Panc1 (cell line): ENCODE measurements around the gene INPP5D. TPM values are rescaled to one million over a fixed set of nuclear protein-coding genes. Genes with fewer than 3 reads are reported as not detected.

Source experiments
- ATAC-seq: fragments of 200-7000 bp; cut with Tn5 transposase; 2 replicates; pipeline ENCODE4 v1.9.1; 2020; ENCODE audit warnings: mild to moderate bottlenecking, moderate library complexity
- BruUV-seq: library from RNA; stranded (reverse); fragments of 400-500 nt; replicated peaks from 2 replicates; lab custom pipeline; 2021; lab: Mats Ljungman, UMichigan
- CTCF ChIA-PET: fragments of 300-600 bp; sonication (Branson Sonifier 250); formaldehyde crosslinking; loops from one replicate; lab custom pipeline; 2022; ENCODE audit warnings: antibody characterized with exemption; lab: Charles Lee
- POLR2A ChIA-PET: fragments of 300-600 bp; sonication (Branson Sonifier 250); formaldehyde crosslinking; loops from one replicate; lab custom pipeline; 2022; ENCODE audit warnings: antibody characterized with exemption; lab: Charles Lee
- DNase-seq: peaks from one replicate; pipeline ENCODE4 v3.0.0-alpha.2; 2010; ENCODE audit warnings: low read depth, low spot score
- H3K27ac ChIP-seq: 2 replicates; pipeline ENCODE4 v1.5.1; 2011; ENCODE audit warnings: mild to moderate bottlenecking, low read length, inconsistent platforms
- H3K27me3 ChIP-seq: fragments of 200-500 bp; sonication (Bioruptor generic); 2 replicates; pipeline ENCODE4 v1.6.0; 2014; ENCODE audit warnings: low read length, inconsistent platforms; ENCODE audit not compliant: control insufficient read depth, insufficient read depth
- H3K36me3 ChIP-seq: fragments of 200-500 bp; sonication (Bioruptor generic); 2 replicates; pipeline ENCODE4 v1.5.1; 2014; ENCODE audit warnings: inconsistent platforms, mild to moderate bottlenecking, low read length, moderate library complexity; ENCODE audit not compliant: control insufficient read depth, insufficient read depth
- H3K4me1 ChIP-seq: 2 replicates; pipeline ENCODE4 v1.5.1; 2011; ENCODE audit warnings: inconsistent platforms, mild to moderate bottlenecking, low read length, moderate library complexity; ENCODE audit not compliant: control insufficient read depth, insufficient read depth
- H3K4me3 ChIP-seq, 2 experiments: 2 replicates each; pipeline ENCODE4 v1.5.1; 2011 to 2012; ENCODE audit warnings: low read depth in 2 of 2, low read length in 2 of 2, mild to moderate bottlenecking in 2 of 2, inconsistent platforms in 1 of 2, moderate library complexity in 1 of 2
- H3K9me3 ChIP-seq: fragments of 200-500 bp; sonication (Bioruptor generic); 2 replicates; pipeline ENCODE4 v1.5.1; 2014; ENCODE audit warnings: low read depth, mild to moderate bottlenecking, inconsistent platforms, low read length, moderate library complexity; ENCODE audit not compliant: control insufficient read depth, insufficient read depth
- CTCF ChIP-seq: fragments of 450-650 bp; IDR thresholded peaks from 2 replicates; pipeline ENCODE4 v1.5.1; 2017; ENCODE audit warnings: mild to moderate bottlenecking
- POLR2AphosphoS5 ChIP-seq: IDR thresholded peaks from 2 replicates; pipeline ENCODE4 v1.6.1; 2012; ENCODE audit warnings: mild to moderate bottlenecking, low read depth, low read length, moderate library complexity
- REST ChIP-seq, 2 experiments: IDR thresholded peaks; 2 replicates each; pipeline ENCODE4 v1.6.1; 2011 to 2012; ENCODE audit warnings: low read depth in 2 of 2, control low read depth in 1 of 2, low read length in 1 of 2, mild to moderate bottlenecking in 1 of 2, moderate library complexity in 1 of 2; ENCODE audit not compliant: insufficient read depth in 1 of 2
- SIN3A ChIP-seq: IDR thresholded peaks from 2 replicates; pipeline ENCODE4 v1.6.1; 2012; ENCODE audit warnings: low read depth, mild to moderate bottlenecking, low read length, moderate library complexity, borderline replicate concordance; ENCODE audit not compliant: insufficient read depth
- TCF7L2 ChIP-seq: IDR thresholded peaks from 2 replicates; pipeline ENCODE4 v1.6.1; 2011; ENCODE audit warnings: mild to moderate bottlenecking, low read depth, low read length, inconsistent platforms
- in situ Hi-C: cut with HindIII; loops from 2 replicates; pipeline ENCODE4 v1.10.0; 2016; ENCODE audit warnings: low sequenced_read_pairs, low pct_unique_long_range_greater_than_20kb
- intact Hi-C: fragments of 100-400 bp; cut with micrococcal nuclease; formaldehyde crosslinking; loops from one replicate; pipeline ENCODE4 v1.10.0; 2022; ENCODE audit not compliant: unreplicated experiment
- total RNA-seq: library from RNA; stranded (reverse); gene quantifications from one replicate; pipeline ENCODE4 v1.2.1, GENCODE V29; 2021; ENCODE audit not compliant: unreplicated experiment

Gene INPP5D
- total RNA-seq, 1 experiment from 2014 or later = 0.39 TPM

GRCh38 chr2:233233618-233234230 is 173.6 kb downstream of the INPP5D start:
- H3K9me3 ChIP-seq = no peaks in the 10 kb centered on the region
- no peak for ATAC-seq
- ChIA-PET POLR2A (interaction anchor here (0.6 kb wide), 1 partner anchor 356 kb away, joined by 3 read pairs; no protein-coding TSS in a partner anchor), CTCF (interaction anchor here (0.6 kb wide), 1 partner anchor 355 kb away, joined by 3 read pairs; no protein-coding TSS in a partner anchor)
- no peaks in the 10 kb centered on the region for H3K4me1 ChIP-seq
- BruUV-seq = no TSS peak
- H3K27ac ChIP-seq = no peak overlapping the region
- intact Hi-C loops (no loop called here), in situ Hi-C loops (loop anchor here (10.0 kb wide), 1 partner anchor 149 kb away; no protein-coding TSS in a partner anchor)
- no peaks in the 10 kb centered on the region for H3K36me3 ChIP-seq
- H3K4me3 ChIP-seq = no peak overlapping the region
- no peaks in the 10 kb centered on the region for H3K27me3 ChIP-seq
- TF ChIP-seq SIN3A (no peak), REST (IDR thresholded peaks at IDR 0.05; ENCODE audit: insufficient read depth in 1 of 2, low read depth in 2 of 2, low read length in 1 of 2) (no peak), CTCF (no peak), POLR2AphosphoS5 (no peak), TCF7L2 (no peak)
- DNase-seq = no peak

- no peak for TF ChIP-seq SIN3A
- BruUV-seq = no TSS peak
These were observed 174.1 kb downstream of the INPP5D start for GRCh38 chr2:233234264-233234663.

GRCh38 chr2:233234996-233235395 is 174.9 kb downstream of the INPP5D start:
- in situ Hi-C loops = loop anchor here (10.0 kb wide), 1 partner anchor 150 kb away; no protein-coding TSS in a partner anchor
- ATAC-seq (no peak), DNase-seq (no peak)
- Histone ChIP-seq H3K4me1 (no peaks in the 10 kb centered on the region), H3K27me3 (no peaks in the 10 kb centered on the region), H3K9me3 (no peaks in the 10 kb centered on the region), H3K4me3 (no peak overlapping the region), H3K27ac (no peak overlapping the region), H3K36me3 (no peaks in the 10 kb centered on the region)
- no TSS peak for BruUV-seq
- ChIA-PET POLR2A (no interaction called here), CTCF (interaction anchor here (0.5 to 0.7 kb wide), 3 partner anchors 190 to 450 kb away, joined by 3 to 14 read pairs (median 6); no protein-coding TSS in a partner anchor)
- TF ChIP-seq REST (IDR thresholded peaks at IDR 0.05; ENCODE audit: insufficient read depth in 1 of 2, low read depth in 2 of 2, low read length in 1 of 2) = no peak
- no peak for TF ChIP-seq SIN3A
- no peak for TF ChIP-seq POLR2AphosphoS5
- TF ChIP-seq CTCF = no peak
- no peak for TF ChIP-seq TCF7L2
- intact Hi-C loops = no loop called here

More at GRCh38 chr2:233234264-233234663, 174.1 kb downstream of the INPP5D start:
- ATAC-seq (no peak), DNase-seq (no peak)
- ChIA-PET CTCF (interaction anchor here (0.6 kb wide), 1 partner anchor 401 kb away, joined by 3 read pairs; no protein-coding TSS in a partner anchor), POLR2A (no interaction called here)
- Histone ChIP-seq H3K9me3 (no peaks in the 10 kb centered on the region), H3K4me1 (no peaks in the 10 kb centered on the region), H3K27ac (no peak overlapping the region), H3K27me3 (no peaks in the 10 kb centered on the region), H3K36me3 (no peaks in the 10 kb centered on the region), H3K4me3 (no peak overlapping the region)
- in situ Hi-C loops = loop anchor here (10.0 kb wide), 1 partner anchor 149 kb away; no protein-coding TSS in a partner anchor
- intact Hi-C loops = no loop called here
